Erythroblast (primary cell): ENCODE measurements around the gene IQGAP1.

Experiments
- GATA1 ChIP-seq: IDR thresholded peaks from 2 replicates; pipeline ENCODE4 v1.6.1; 2011; ENCODE audit warnings: low read depth, mild to moderate bottlenecking, control low read depth, low read length, moderate library complexity
- POLR2A ChIP-seq: IDR thresholded peaks from 2 replicates; pipeline ENCODE4 v1.6.1; 2011; ENCODE audit warnings: mild to moderate bottlenecking, low read length

DNA sequence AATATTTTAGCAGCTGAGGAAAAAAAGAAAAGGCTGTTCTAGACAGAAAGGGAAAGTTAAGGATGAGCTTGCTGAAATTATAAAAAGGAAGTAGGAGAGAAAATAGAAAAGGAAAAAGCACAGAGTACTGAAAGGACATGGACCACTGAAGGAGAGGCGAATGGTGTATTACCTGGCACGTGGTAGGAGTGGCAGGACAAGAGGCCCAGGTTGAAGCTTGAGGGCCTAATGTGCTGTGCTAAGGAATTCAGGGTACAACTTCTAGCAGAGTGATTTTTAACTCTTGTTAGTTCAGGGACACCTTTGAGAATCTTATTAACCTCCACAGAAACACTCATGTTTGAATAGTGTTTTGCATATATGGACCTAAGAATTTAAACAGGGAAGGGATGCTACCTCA is 81.7 kb downstream of the IQGAP1 start:
- no peak for TF ChIP-seq POLR2A
- no peak for TF ChIP-seq GATA1
